Osteoblast (primary cell): Measurements from ENCODE around the gene SRCIN1. TPM values are rescaled to one million over a fixed set of nuclear protein-coding genes. Genes with fewer than 3 reads are reported as not detected.

Experiments
- DNase-seq: peaks from one replicate; pipeline ENCODE4 v3.0.0; 2011; ENCODE audit warnings: low spot score, mixed read lengths; ENCODE audit not compliant: insufficient read length; ENCODE audit errors: missing footprints
- H2AFZ ChIP-seq: 2 replicates; pipeline ENCODE4 v1.6.0; 2011; ENCODE audit warnings: mild to moderate bottlenecking, low read length
- H3K27ac ChIP-seq: 2 replicates; pipeline ENCODE4 v1.5.1; 2011; ENCODE audit warnings: mild to moderate bottlenecking, low read depth, low read length, moderate library complexity
- H3K27me3 ChIP-seq: 2 replicates; pipeline ENCODE4 v1.6.0; 2012; ENCODE audit warnings: mild to moderate bottlenecking, control low read depth, inconsistent platforms, low read length, moderate library complexity; ENCODE audit not compliant: insufficient read depth
- H3K36me3 ChIP-seq: 2 replicates; pipeline ENCODE4 v1.5.1; 2011; ENCODE audit warnings: mild to moderate bottlenecking, low read length, control low read depth, moderate library complexity; ENCODE audit not compliant: insufficient read depth
- H3K4me1 ChIP-seq: 2 replicates; pipeline ENCODE4 v1.5.1; 2011; ENCODE audit warnings: mild to moderate bottlenecking, low read length, control low read depth, moderate library complexity; ENCODE audit not compliant: insufficient read depth
- H3K4me2 ChIP-seq: 2 replicates; pipeline ENCODE4 v1.6.0; 2011; ENCODE audit warnings: mild to moderate bottlenecking, low read length; ENCODE audit not compliant: insufficient read depth
- H3K4me3 ChIP-seq: fragments of 200-600 bp; sonication (generic); 3 replicates; pipeline ENCODE4 v1.5.1; 2012; ENCODE audit warnings: mild to moderate bottlenecking, low read length, inconsistent platforms; ENCODE audit not compliant: insufficient read depth
- H3K79me2 ChIP-seq: 2 replicates; pipeline ENCODE4 v1.6.0; 2012; ENCODE audit warnings: mild to moderate bottlenecking, low read length, control low read depth, inconsistent platforms; ENCODE audit not compliant: insufficient read depth
- H3K9me3 ChIP-seq: 2 replicates; pipeline ENCODE4 v1.5.1; 2011; ENCODE audit warnings: low read depth, low read length, control low read depth
- H4K20me1 ChIP-seq: 2 replicates; pipeline ENCODE4 v1.6.0; 2012; ENCODE audit warnings: mild to moderate bottlenecking, low read length, control low read depth; ENCODE audit not compliant: insufficient read depth
- CTCF ChIP-seq: IDR thresholded peaks from 2 replicates; pipeline ENCODE4 v1.5.1; 2011; ENCODE audit warnings: mild to moderate bottlenecking, low read depth, low read length, moderate library complexity; ENCODE audit errors: extremely low read depth
- total RNA-seq: library from RNA; depleted of rRNA; stranded (reverse); fragments of >200 nt; gene quantifications from 2 replicates; pipeline ENCODE4 v1.2.3, GENCODE V29; 2012

The SRCIN1 gene
- total RNA-seq, 1 donor = not detected

- no peaks in the 10 kb centered on the region for H4K20me1 ChIP-seq
- no peak for TF ChIP-seq CTCF
- no peak overlapping the region for H3K4me2 ChIP-seq
- H3K4me3 ChIP-seq = no peak overlapping the region
- peak; percentile 57 for DNase-seq
- H3K36me3 ChIP-seq = no peaks in the 10 kb centered on the region
- peaks cover 3% of the 10 kb centered on the region for H3K27me3 ChIP-seq
- no peak overlapping the region for H2AFZ ChIP-seq
- no peaks in the 10 kb centered on the region for H3K9me3 ChIP-seq
- H3K27ac ChIP-seq = no peak overlapping the region
- H3K4me1 ChIP-seq = no peaks in the 10 kb centered on the region
- no peaks in the 10 kb centered on the region for H3K79me2 ChIP-seq
These were observed 61.4 kb downstream of the SRCIN1 start for GRCh38 chr17:38544175-38544838.

GRCh38 chr17:38543403-38544174, 62.2 kb downstream of the SRCIN1 start:
- H3K4me3 ChIP-seq = no peak overlapping the region
- TF ChIP-seq CTCF = no peak
- peak; percentile 48 for DNase-seq
- no peak overlapping the region for H3K4me2 ChIP-seq
- H3K9me3 ChIP-seq = no peaks in the 10 kb centered on the region
- H3K79me2 ChIP-seq = no peaks in the 10 kb centered on the region
- no peaks in the 10 kb centered on the region for H4K20me1 ChIP-seq
- H3K27ac ChIP-seq = no peak overlapping the region
- H3K36me3 ChIP-seq = no peaks in the 10 kb centered on the region
- no peaks in the 10 kb centered on the region for H3K4me1 ChIP-seq
- H2AFZ ChIP-seq = no peak overlapping the region
- peaks cover 3% of the 10 kb centered on the region for H3K27me3 ChIP-seq

GRCh38 chr17:38542286-38542685, 63.5 kb downstream of the SRCIN1 start:
- Histone ChIP-seq H3K4me1 (no peaks in the 10 kb centered on the region), H3K36me3 (no peaks in the 10 kb centered on the region), H3K27ac (no peak overlapping the region), H3K9me3 (no peaks in the 10 kb centered on the region), H3K4me3 (no peak overlapping the region), H3K4me2 (no peak overlapping the region), H4K20me1 (no peaks in the 10 kb centered on the region), H3K79me2 (no peaks in the 10 kb centered on the region), H2AFZ (no peak overlapping the region), H3K27me3 (peaks cover 2% of the 10 kb centered on the region)
- peak; percentile 26 for DNase-seq
- no peak for TF ChIP-seq CTCF

GRCh38 chr17:38541281-38541680, 64.5 kb downstream of the SRCIN1 start:
- H3K27ac ChIP-seq = no peak overlapping the region
- H3K4me1 ChIP-seq = no peaks in the 10 kb centered on the region
- H3K4me3 ChIP-seq = no peak overlapping the region
- no peaks in the 10 kb centered on the region for H3K9me3 ChIP-seq
- no peak for TF ChIP-seq CTCF
- peaks cover 4% of the 10 kb centered on the region for H3K27me3 ChIP-seq
- H3K4me2 ChIP-seq = no peak overlapping the region
- DNase-seq = no peak
- H3K36me3 ChIP-seq = no peaks in the 10 kb centered on the region
- no peaks in the 10 kb centered on the region for H4K20me1 ChIP-seq
- no peaks in the 10 kb centered on the region for H3K79me2 ChIP-seq
- no peak overlapping the region for H2AFZ ChIP-seq
